ENCODE data around the gene C17orf50. TPM values are rescaled to one million over a fixed set of nuclear protein-coding genes. Genes with fewer than 3 reads are reported as not detected.

The C17orf50 gene
- total and polyA plus RNA-seq, 7 donors = 0.07 TPM; not detected in 6

- Histone ChIP-seq H3K27ac (peak overlapping the region in 1 of 4 donors; percentile 14), H3K36me3 (no peaks in the 10 kb centered on the region), H3K9me3 (no peaks in the 10 kb centered on the region), H3K27me3 (peaks cover 20 to 55% (median 37%) of the 10 kb centered on the region in 3 donors), H3K4me3 (no peak overlapping the region), H3K4me1 (peaks cover 0 to 20% (median 13%) of the 10 kb centered on the region in 4 donors)
- no peak for TF ChIP-seq EP300 (IDR thresholded peaks at IDR 0.05)
- 22 to 44% methylated on average over 16 of the region's 16 CpGs for WGBS, 2 donors
- no peak for DNase-seq
- intact Hi-C loops (cut with DNase I) = no loop called here
Measured at GRCh38 chr17:35752471-35752870, 8.2 kb upstream of the C17orf50 start.

- no peak for DNase-seq
- Histone ChIP-seq H3K27ac (peak within 1 kb of the TSS in 1 of 4 donors; percentile 14), H3K4me1 (peaks cover 0 to 20% (median 13%) of the 10 kb centered on the region in 4 donors), H3K36me3 (no peaks in the 10 kb centered on the region), H3K9me3 (no peaks in the 10 kb centered on the region), H3K4me3 (no peak within 1 kb of the TSS), H3K27me3 (peaks cover 20 to 48% (median 31%) of the 10 kb centered on the region in 3 donors)
- WGBS, 2 donors = 54 to 56% methylated on average over 9 of the region's 9 CpGs
- no peak for TF ChIP-seq EP300 (IDR thresholded peaks at IDR 0.05)
- TF ChIP-seq CTCF (IDR thresholded peaks at IDR 0.05) = no peak
- no peak for TF ChIP-seq POLR2AphosphoS5 (IDR thresholded peaks at IDR 0.05)
- no peak for TF ChIP-seq POLR2A (IDR thresholded peaks at IDR 0.05)
- intact Hi-C loops (cut with DNase I) = no loop called here
Measured at GRCh38 chr17:35752945-35753764, 7.5 kb upstream of the C17orf50 start, which contains the start of gene GAS2L2. Gene GAS2L2, minus strand, starts transcription at chr17:35753239. Its CDS starts 389 bp downstream, at chr17:35752850.

GRCh38 chr17:35757243-35757642 is 3.4 kb upstream of the C17orf50 start:
- no peak for DNase-seq
- intact Hi-C loops (cut with DNase I) = no loop called here
- peaks cover 0 to 11% (median 4%) of the 10 kb centered on the region in 4 donors for H3K4me1 ChIP-seq
- H3K27me3 ChIP-seq = peaks cover 4 to 12% (median 8%) of the 10 kb centered on the region in 3 donors
- no peaks in the 10 kb centered on the region for H3K9me3 ChIP-seq
- H3K27ac ChIP-seq = no peak overlapping the region
- H3K36me3 ChIP-seq = no peaks in the 10 kb centered on the region
- no peak overlapping the region for H3K4me3 ChIP-seq
- no peak for TF ChIP-seq POLR2AphosphoS5 (IDR thresholded peaks at IDR 0.05)
- no peak for TF ChIP-seq EP300 (IDR thresholded peaks at IDR 0.05)

- H3K27me3 ChIP-seq = no peaks in the 10 kb centered on the region
- intact Hi-C loops (cut with DNase I) = no loop called here
- H3K9me3 ChIP-seq = no peaks in the 10 kb centered on the region
- H3K4me3 ChIP-seq = no peak overlapping the region
- no peak for TF ChIP-seq POLR2AphosphoS5 (IDR thresholded peaks at IDR 0.05)
- TF ChIP-seq POLR2A (IDR thresholded peaks at IDR 0.05) = no peak
- no peak for TF ChIP-seq CTCF (IDR thresholded peaks at IDR 0.05)
- no peak for TF ChIP-seq EP300 (IDR thresholded peaks at IDR 0.05)
- WGBS, 2 donors = 70 to 83% methylated on average over 5 of the region's 5 CpGs
- no peak overlapping the region for H3K27ac ChIP-seq
- H3K4me1 ChIP-seq = peaks cover 0 to 31% (median 20%) of the 10 kb centered on the region in 4 donors
- no peak for DNase-seq
- no peaks in the 10 kb centered on the region for H3K36me3 ChIP-seq
Measured at GRCh38 chr17:35761601-35762000, 914 bp downstream of the C17orf50 start.

- peak overlapping the region in 3 of 4 donors; percentile 46 to 57 (median 51) for H3K4me3 ChIP-seq
- intact Hi-C loops (cut with DNase I) = loop anchor here (1.0 kb wide), 2 partner anchors 41 to 46 kb away; partner anchors contain the start of gene TAF15
Measured at GRCh38 chr17:35763767-35764122, 3.1 kb downstream of the C17orf50 start.

More at GRCh38 chr17:35763767-35764122, 3.1 kb downstream of the C17orf50 start:
- Histone ChIP-seq H3K9me3 (no peaks in the 10 kb centered on the region), H3K4me1 (peaks cover 0 to 39% (median 24%) of the 10 kb centered on the region in 4 donors), H3K36me3 (no peaks in the 10 kb centered on the region), H3K27ac (peak overlapping the region; percentile 44 to 77 (median 67)), H3K27me3 (no peaks in the 10 kb centered on the region)
- DNase-seq = no peak
- WGBS, 2 donors = 32 to 34% methylated on average over 16 to 17 of the region's 17 CpGs
- TF ChIP-seq EP300 (IDR thresholded peaks at IDR 0.05) = no peak
- TF ChIP-seq POLR2AphosphoS5 (IDR thresholded peaks at IDR 0.05) = no peak
- no peak for TF ChIP-seq POLR2A (IDR thresholded peaks at IDR 0.05)
- TF ChIP-seq CTCF (IDR thresholded peaks at IDR 0.05) = no peak
